Measurements from ENCODE around the gene IER2.

DNA sequence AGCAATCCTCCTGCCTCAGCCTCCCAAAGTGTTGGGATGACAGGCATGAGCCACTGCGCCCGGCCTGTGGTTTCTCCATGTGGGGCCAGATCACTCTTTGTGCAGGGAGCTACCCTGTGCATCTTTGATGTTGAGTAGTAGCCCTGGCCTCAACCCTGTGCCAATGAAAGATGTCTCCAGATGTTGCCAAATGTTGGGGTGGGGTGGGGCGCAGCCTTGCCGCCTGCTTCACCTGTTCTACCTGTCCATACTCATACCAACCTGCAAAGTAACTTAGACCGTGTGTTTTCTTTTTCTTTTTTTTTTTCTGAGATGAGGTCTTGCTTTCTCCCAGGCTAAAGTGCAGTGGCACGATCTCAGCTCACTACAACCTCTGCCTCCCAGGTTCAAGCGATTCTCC, 20.9 kb downstream of the IER2 start:
- TF ChIP-seq YY1 (IDR thresholded peaks at IDR 0.05; ENCODE audit: insufficient read depth, insufficient read length) (no peak), ZNF274 (IDR thresholded peaks at IDR 0.05; ENCODE audit: low read depth, low read length) (no peak), SUZ12 (IDR thresholded peaks at IDR 0.05; ENCODE audit: extremely low read depth, insufficient read depth, insufficient read length) (no peak)
